Measurements from ENCODE around the gene LTBP1.
"Not testable (repeated sequence)": the region's sequence is repeated elsewhere in the genome, so short reads cannot be mapped to it uniquely, and the experiment has no call there.

LTBP1 gene

GRCh38 chr2:33433279-33434235 is 486.8 kb downstream of the LTBP1 start:
- peak; percentile 82 for DNase-seq (ENCODE audit: low spot score)

- no peak for DNase-seq (ENCODE audit: low spot score)
These were observed 488.8 kb downstream of the LTBP1 start for GRCh38 chr2:33435518-33435917.

GRCh38 chr2:33436083-33436482 is 489.3 kb downstream of the LTBP1 start:
- no peak for DNase-seq (ENCODE audit: low spot score)

- DNase-seq (ENCODE audit: low spot score) = no peak
These were observed 490.5 kb downstream of the LTBP1 start for GRCh38 chr2:33437297-33437696.

GRCh38 chr2:33437815-33438214 is 491.1 kb downstream of the LTBP1 start:
- DNase-seq (ENCODE audit: low spot score) = no peak

- peak; percentile 63 for DNase-seq (ENCODE audit: low spot score)
These were observed 494.6 kb downstream of the LTBP1 start for GRCh38 chr2:33441235-33441810.

- not testable (repeated sequence) for DNase-seq (ENCODE audit: low spot score)
These were observed 495.3 kb downstream of the LTBP1 start for GRCh38 chr2:33442052-33442451.

- DNase-seq (ENCODE audit: low spot score) = no peak
These were observed 495.9 kb downstream of the LTBP1 start for GRCh38 chr2:33442528-33443079.

GRCh38 chr2:33443274-33443829 is 496.6 kb downstream of the LTBP1 start:
- no peak for DNase-seq (ENCODE audit: low spot score)

GRCh38 chr2:33444967-33445366 is 498.2 kb downstream of the LTBP1 start:
- no peak for DNase-seq (ENCODE audit: low spot score)

- no peak for DNase-seq (ENCODE audit: low spot score)
These were observed 501.6 kb downstream of the LTBP1 start for GRCh38 chr2:33448220-33448899.
